ENCODE results near the gene VIM.

Gene VIM

GRCh38 chr10:17209881-17210280, 18.2 kb upstream of the VIM start:
- DNase-seq (ENCODE audit: low spot score) = peak; percentile 10

DNA sequence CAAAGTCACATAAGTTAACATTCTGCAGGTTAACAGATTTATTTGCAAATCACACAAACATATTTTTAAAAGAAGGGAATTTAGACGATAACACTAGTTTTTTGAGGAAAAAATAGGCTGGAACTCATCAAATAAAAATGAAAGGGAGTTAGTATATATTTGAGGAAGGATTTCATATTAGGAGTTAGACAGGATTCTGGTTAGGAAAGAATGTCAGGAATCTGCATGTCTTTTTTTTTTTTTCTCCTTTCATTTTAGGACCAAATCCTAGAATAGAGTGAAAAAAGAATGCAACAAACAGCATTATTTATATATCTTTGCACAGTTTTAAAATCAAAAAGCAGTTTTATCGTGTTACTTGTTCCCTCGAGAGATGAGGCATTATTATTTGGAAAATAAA, 17.7 kb upstream of the VIM start:
- DNase-seq (ENCODE audit: low spot score) = peak; percentile 27

DNA sequence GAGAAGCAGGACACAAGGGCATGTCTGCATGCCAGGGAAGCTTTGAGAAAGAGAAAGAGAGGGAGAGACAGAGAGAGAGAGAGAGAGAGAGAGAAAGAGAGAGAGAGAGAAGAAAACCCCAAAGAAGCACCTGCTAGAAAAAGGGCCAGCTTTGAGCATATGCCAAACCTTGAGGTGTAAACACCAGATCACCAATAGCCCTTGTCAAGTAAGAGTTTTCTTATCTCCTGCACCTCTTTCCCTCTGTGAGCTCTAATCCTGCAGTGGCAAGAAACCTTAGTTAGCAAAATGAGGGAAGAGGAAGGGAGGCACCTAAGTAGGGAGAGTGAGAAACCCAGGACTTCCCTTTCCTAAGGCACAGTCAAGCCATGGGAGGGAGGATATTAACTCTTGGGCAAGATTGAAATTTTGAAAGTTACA, 15.2 kb upstream of the VIM start:
- no peak for DNase-seq (ENCODE audit: low spot score)

DNA sequence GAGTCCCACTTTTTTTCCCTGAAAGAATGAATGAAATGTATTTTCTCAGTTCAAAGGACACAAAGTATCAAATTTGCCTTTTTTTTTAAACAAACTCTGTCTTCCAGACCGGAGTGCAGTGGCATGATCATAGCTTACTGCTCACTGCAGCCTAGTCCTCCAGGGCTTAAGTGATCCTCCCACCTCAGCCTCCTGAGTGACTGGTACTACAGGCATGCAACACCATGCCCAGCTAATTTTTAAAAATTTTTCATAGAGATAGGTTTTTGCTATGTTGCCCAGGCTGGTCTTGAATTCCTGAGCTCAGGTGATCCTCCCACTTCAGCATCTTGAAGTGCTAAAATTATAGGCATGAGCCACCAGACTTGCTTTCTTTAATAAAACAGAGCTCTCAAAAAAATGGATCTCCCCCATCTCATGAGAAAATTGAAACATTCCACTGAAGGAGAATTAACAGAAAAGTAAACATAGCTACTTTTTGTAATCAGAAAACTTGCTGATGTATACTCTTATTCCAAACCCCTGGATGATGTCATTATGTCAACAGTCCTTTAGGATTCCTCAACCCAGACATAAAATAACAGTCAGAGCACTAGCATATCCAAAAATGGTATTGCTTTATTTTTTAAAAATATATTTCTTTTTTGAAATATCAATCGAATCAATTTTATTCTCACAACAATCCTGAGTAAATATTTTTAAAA, 14.2 kb upstream of the VIM start:
- DNase-seq (ENCODE audit: low spot score) = no peak

GRCh38 chr10:17214526-17214925, 13.5 kb upstream of the VIM start:
- DNase-seq (ENCODE audit: low spot score) = no peak

DNA sequence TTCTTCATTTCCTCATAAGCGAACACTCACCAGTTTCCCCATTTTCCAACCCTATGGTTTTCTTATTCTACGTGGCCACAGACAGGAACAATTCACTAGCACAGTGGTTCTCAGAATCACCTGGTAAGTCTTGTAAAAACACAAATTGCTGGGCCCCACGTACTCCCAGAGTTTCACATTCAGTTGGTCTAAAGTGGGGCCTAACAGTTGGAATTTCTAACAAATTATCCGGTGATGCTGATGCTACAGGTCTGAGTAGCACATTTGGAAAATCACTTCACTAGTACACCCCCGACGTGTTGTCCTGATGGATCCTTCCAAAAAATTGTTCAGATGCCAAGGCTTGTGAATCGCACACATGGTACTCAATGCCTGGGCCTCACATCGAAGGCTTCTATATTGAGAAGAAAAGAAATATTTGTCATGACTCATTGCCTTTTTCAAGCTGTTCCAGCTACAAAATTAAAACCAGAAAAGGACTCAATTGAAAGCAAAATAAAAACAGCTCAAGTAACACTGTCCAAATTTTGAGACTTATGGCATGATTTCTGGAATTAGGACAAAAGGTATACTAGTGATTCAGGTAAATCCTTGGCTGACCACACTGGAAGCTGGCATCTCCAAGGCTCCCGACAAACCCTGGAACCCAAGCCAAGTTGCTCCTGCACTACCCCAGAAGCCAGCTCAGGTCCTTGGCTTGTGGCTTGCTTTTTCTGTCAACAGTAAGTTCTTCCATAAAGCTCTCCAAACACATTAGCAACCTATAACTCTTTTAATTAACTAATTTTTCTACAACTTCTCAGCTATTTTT, 12.9 kb upstream of the VIM start:
- peak; percentile 60 for DNase-seq (ENCODE audit: low spot score)

- DNase-seq (ENCODE audit: low spot score) = no peak
Observed at GRCh38 chr10:17215782-17216122, 12.3 kb upstream of the VIM start.

DNA sequence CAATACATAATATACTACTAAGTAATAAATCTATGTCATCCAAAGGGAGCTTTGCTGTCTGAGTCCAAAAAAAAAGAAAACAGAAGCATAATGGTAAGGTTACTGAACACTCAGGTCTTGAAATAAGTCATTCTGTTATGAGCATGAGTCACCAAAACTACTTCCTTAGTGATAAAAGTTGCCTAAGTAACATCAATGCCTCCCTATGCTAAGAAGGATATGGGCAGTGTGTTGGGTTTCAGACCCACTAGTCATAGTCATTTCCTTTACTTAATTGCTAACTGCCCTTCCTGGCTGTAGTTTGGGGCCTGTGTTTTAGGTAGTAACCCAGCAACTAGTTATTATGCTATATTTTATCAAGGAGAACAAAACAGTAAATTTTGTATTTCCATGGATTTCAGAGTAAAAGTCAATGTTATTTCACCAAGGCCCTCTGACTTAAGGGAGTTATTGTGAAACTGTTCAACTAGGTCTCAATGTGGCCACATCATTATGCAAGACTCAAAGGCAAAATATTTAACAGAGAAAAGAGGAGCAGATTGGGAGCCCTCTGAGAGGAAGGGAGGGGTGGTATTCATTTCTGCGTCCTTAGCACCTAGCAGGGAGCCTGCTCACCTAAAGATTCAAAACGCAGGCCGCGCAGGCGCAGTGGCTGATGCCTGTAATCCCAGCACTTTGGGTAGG, 11.7 kb upstream of the VIM start:
- peak; percentile 77 for DNase-seq (ENCODE audit: low spot score)

GRCh38 chr10:17216901-17217395, 11.1 kb upstream of the VIM start:
- no peak for DNase-seq (ENCODE audit: low spot score)

- DNase-seq (ENCODE audit: low spot score) = peak; percentile 68
Observed at GRCh38 chr10:17217631-17218232, 10.3 kb upstream of the VIM start.

DNA sequence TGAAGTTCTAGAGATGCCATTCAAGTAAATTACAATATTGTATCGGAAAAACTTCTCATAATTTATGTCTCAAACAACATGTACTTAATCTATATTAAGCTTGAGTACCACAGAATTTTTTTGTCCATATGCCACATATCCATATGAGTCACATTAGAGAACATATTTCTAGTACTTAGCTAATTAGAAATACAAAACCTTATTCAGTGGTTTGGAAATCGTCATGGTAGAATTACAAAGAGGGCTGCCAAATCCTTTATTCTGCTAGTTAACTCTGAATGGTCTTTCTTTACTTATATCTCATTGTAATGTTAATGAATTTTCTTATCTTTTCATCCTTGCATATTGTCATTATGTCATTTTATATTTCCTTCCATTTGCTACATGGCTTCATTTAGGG, 9.0 kb upstream of the VIM start:
- DNase-seq (ENCODE audit: low spot score) = peak; percentile 28

DNA sequence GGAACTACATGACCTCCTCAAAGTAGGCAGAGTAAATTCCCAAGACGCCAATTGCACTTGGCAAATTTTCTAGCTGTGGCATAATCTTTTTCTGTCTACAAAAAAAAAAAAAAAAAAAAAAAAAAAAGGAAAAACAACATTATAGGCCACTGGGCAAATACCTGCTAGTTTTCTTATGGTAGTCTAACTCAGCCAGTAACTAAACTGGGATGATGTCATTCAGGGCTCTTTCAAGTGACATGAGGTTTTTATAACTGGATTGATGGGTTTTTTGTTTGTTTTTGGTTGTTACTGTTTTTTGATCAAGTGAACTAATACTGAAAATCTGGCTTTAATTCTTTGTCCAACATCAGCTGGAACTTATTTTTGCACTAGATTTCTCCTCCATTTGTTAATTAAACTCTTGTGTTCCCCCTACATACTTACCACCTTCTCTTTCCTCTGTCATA, 7.4 kb upstream of the VIM start:
- no peak for DNase-seq (ENCODE audit: low spot score)

GRCh38 chr10:17222329-17222728, 5.7 kb upstream of the VIM start:
- no peak for DNase-seq (ENCODE audit: low spot score)

- no peak for DNase-seq (ENCODE audit: low spot score)
Observed at GRCh38 chr10:17225808-17226207, 2.2 kb upstream of the VIM start.

DNA sequence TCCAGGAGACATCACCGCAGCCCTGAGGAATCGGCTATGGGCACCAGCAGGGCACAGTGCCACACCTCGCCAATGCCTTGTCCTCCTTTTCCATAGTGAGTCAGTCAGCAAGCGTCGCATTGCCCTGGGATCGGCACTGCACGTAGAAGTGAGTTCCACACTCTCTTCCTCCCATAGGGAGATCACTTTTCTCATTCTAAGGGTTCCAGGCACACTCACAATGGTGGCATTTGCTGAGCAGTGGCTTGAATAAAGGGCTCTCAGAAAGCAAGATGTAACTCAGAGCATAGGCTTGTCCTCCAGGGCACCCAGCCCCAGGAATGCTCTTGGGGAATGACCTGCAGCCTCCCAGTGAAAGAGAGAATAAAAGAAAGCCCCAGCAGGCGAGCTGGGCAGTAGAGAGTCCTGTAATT, 1.1 kb upstream of the VIM start:
- DNase-seq (ENCODE audit: low spot score) = no peak

GRCh38 chr10:17227367-17228090, 512 bp upstream of the VIM start:
- DNase-seq (ENCODE audit: low spot score) = peak; percentile 24

- DNase-seq (ENCODE audit: low spot score) = peak; percentile 94
Observed at GRCh38 chr10:17229016-17229716, 1.1 kb downstream of the VIM start.

GRCh38 chr10:17229717-17229966, 1.6 kb downstream of the VIM start:
- no peak for DNase-seq (ENCODE audit: low spot score)

- peak; percentile 44 for DNase-seq (ENCODE audit: low spot score)
Observed at GRCh38 chr10:17229967-17230682, 2.1 kb downstream of the VIM start.

GRCh38 chr10:17231788-17232187, 3.7 kb downstream of the VIM start:
- no peak for DNase-seq (ENCODE audit: low spot score)

All from AG08395 (cell line).